Kidney epithelial cell (primary cell): ENCODE results near the gene TTLL1. TPM values are rescaled to one million over a fixed set of nuclear protein-coding genes. Genes with fewer than 3 reads are reported as not detected.

ENCODE experiments used
- DNase-seq: peaks from one replicate; pipeline ENCODE4 v3.0.0-alpha.2; 2010; ENCODE audit warnings: low read depth
- H3K27me3 ChIP-seq: 2 replicates; pipeline ENCODE4 v1.6.0; 2011; ENCODE audit warnings: low read length; ENCODE audit not compliant: control insufficient read depth, insufficient read depth
- H3K36me3 ChIP-seq: 2 replicates; pipeline ENCODE4 v1.5.1; 2011; ENCODE audit warnings: low read length; ENCODE audit not compliant: control insufficient read depth, insufficient read depth
- H3K4me3 ChIP-seq: 2 replicates; pipeline ENCODE4 v1.5.1; 2011; ENCODE audit warnings: low read depth, mild to moderate bottlenecking, control low read depth, low read length
- CTCF ChIP-seq: IDR thresholded peaks from 2 replicates; pipeline ENCODE4 v1.5.1; 2011; ENCODE audit warnings: mild to moderate bottlenecking, moderate library complexity, low read length, control low read depth, inconsistent platforms; ENCODE audit not compliant: insufficient read depth, poor library complexity, severe bottlenecking
- total RNA-seq: library from RNA; depleted of rRNA; stranded (reverse); fragments of >200 nt; gene quantifications from 2 replicates; pipeline ENCODE4 v1.2.3, GENCODE V29; 2015

Gene TTLL1
- total RNA-seq, 1 donor from 2014 or later = 14.8 TPM

DNA sequence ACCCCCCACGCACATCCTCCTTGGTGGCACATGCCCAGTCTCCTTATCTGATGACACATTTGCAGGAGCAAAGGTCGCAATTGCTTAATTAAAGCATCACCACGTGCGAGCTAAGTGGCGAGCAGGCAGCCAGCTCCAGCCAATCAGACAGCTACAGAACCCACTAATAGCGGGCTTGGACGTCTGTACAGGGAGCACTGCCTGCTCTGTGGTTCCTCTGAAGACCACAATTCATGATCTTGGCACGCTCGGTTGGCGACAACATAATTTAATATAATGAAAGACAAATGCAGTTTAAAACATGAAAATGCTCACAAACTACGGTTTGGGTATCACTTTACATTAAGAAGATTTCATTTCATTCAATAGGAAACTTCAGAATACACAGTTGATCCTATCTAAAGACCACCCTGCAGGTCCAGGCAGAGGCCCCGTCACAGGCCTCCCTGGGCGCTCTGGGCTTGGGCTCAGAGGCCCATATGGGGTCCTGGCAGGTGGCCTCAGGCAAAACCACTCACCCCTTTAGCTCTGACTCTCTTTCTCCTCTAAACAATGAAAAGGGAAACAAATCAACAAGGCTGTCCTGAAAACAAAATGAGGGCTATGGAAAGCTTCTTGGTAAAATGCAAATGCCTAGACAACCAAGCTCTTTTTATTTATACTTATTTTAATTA is 84.7 kb downstream of the TTLL1 start:
- TF ChIP-seq CTCF = no peak
- Histone ChIP-seq H3K36me3 (no peaks in the 10 kb centered on the region), H3K27me3 (no peaks in the 10 kb centered on the region), H3K4me3 (no peak overlapping the region)
- DNase-seq = no peak

- DNase-seq = no peak
- H3K36me3 ChIP-seq = no peaks in the 10 kb centered on the region
- TF ChIP-seq CTCF = no peak
- H3K27me3 ChIP-seq = no peaks in the 10 kb centered on the region
- no peak overlapping the region for H3K4me3 ChIP-seq
These were observed 87.0 kb downstream of the TTLL1 start for GRCh38 chr22:43002202-43002586.

DNA sequence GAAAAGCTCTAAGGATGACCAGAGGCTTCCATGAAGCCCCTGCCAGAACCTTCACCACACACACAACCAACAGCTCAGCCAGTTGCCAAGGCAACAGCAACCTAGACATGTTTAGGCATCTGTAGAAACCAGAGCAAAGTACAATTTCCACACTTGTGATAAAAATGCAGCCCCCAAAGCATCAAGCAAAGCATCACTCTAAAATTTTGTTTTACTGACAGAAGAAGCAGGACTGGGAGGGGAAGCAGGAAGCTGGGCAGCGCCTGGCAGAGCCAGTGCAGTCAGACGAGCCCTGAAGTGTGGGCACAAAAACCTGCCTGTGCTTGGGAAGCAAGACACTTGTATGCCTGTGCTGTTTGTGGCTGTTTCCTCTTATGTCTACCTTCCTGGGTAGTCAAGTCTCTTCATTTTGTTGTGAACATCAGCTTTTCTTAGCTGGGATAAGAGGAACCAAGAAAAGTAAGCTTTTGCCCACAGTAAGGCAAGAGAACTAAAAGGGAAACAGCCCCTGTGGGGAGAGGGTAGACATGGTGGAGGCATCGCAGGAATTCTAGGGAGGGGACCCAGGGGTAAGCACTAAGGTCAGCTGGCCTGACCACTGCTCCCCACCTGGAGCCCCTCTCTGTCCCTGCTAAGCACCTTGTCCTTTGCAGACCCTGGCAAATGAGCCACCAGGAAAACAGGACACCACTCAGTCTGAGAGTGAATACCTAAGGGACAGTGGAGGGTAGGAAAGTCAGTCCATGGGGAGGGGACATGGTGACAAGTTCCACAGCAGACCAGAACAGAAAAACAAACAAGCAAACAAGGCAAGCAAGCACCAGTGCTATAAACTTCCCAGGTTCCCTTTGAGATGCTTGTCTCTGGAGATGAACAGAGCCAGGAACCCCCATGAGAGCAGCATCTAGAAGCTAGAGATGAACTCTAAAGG is 87.7 kb downstream of the TTLL1 start:
- Histone ChIP-seq H3K36me3 (no peaks in the 10 kb centered on the region), H3K4me3 (no peak overlapping the region), H3K27me3 (no peaks in the 10 kb centered on the region)
- no peak for TF ChIP-seq CTCF
- no peak for DNase-seq

GRCh38 chr22:43000441-43001175 is 88.6 kb downstream of the TTLL1 start:
- TF ChIP-seq CTCF = no peak
- Histone ChIP-seq H3K27me3 (no peaks in the 10 kb centered on the region), H3K36me3 (no peaks in the 10 kb centered on the region), H3K4me3 (no peak overlapping the region)
- DNase-seq = no peak

- no peaks in the 10 kb centered on the region for H3K27me3 ChIP-seq
- no peak for DNase-seq
- no peak for TF ChIP-seq CTCF
- H3K4me3 ChIP-seq = no peak overlapping the region
- H3K36me3 ChIP-seq = no peaks in the 10 kb centered on the region
These were observed 91.6 kb downstream of the TTLL1 start for GRCh38 chr22:42997582-42998090.
